ENCODE results near the gene C10orf71.

DNA sequence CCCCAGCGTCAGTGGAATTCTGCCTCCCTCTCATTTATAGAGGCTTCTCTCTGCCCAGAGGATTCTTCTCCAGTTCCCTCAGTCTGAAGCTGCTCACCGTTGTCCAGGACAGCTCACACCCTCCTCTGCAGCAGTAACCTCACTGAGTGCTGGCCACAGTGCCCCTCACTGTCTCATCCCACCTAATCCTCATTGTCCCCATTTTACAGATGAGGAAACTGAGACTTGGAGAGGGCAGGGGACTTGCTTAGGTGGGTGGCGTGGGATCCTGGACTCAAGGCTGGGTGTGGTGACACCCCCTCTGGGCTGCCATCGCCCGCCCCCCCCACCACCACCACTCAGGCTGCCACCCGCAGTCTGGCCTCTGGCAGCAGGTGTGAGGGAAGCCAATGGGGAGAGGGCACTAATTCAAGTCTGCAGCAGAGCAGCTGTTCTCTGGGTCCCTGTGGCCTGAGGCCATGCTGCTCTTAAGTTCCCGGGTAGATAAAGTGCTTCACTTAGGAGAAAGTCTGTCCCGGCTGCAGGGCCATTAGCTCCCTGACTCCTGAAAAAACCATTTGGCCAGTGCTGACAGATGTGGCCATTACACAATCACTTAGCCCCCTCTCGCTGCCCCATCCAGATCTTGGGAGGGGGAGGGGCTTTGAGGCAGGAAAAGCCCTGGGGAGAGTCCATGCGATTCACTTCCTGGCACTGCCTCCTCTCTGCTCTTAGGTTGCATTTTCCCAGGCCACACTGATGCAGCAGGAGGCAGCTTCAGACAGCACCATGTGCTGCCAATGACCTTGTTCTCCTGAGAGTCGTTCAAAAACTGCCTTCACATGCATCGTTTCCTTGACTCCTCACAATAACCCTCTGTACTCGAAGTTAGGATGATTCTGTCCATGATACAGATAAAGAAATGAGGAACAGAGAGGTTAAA lies 60.6 kb downstream of the C10orf71 start:
- TF ChIP-seq, protein P1, sequence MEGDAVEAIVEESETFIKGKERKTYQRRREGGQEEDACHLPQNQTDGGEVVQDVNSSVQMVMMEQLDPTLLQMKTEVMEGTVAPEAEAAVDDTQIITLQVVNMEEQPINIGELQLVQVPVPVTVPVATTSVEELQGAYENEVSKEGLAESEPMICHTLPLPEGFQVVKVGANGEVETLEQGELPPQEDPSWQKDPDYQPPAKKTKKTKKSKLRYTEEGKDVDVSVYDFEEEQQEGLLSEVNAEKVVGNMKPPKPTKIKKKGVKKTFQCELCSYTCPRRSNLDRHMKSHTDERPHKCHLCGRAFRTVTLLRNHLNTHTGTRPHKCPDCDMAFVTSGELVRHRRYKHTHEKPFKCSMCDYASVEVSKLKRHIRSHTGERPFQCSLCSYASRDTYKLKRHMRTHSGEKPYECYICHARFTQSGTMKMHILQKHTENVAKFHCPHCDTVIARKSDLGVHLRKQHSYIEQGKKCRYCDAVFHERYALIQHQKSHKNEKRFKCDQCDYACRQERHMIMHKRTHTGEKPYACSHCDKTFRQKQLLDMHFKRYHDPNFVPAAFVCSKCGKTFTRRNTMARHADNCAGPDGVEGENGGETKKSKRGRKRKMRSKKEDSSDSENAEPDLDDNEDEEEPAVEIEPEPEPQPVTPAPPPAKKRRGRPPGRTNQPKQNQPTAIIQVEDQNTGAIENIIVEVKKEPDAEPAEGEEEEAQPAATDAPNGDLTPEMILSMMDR (IDR thresholded peaks at IDR 0.05; ENCODE audit: low read depth, low read length, poor library complexity, severe bottlenecking), result no peak
- no peak for TF ChIP-seq EZH2phosphoT487 (IDR thresholded peaks at IDR 0.05; ENCODE audit: borderline replicate concordance, low read length)

Data from DOHH2 (cell line).